SU-DHL-6 (cell line): Measurements from ENCODE around the gene RGS3.

Source experiments
- H2AFZ ChIP-seq: fragments of 200-600 bp; sonication (generic); 2 replicates; pipeline ENCODE4 v1.6.1; 2014; ENCODE audit warnings: low read depth, mild to moderate bottlenecking, moderate library complexity, mixed read lengths, antibody characterized with exemption, low read length; ENCODE audit not compliant: severe bottlenecking
- H3F3A ChIP-seq: fragments of 200-600 bp; shearing (Covaris generic); 2 replicates; pipeline ENCODE4 v1.6.0; 2016; ENCODE audit warnings: antibody characterized with exemption, mild to moderate bottlenecking; ENCODE audit not compliant: insufficient read depth
- H3K27ac ChIP-seq: fragments of 200-600 bp; sonication (generic); 2 replicates; pipeline ENCODE4 v1.5.1; 2016; ENCODE audit warnings: low read depth, mild to moderate bottlenecking, low read length, moderate library complexity, mixed read lengths
- H3K27me3 ChIP-seq: fragments of 200-600 bp; sonication (generic), shearing (Covaris generic); 2 replicates; pipeline ENCODE4 v1.6.0; 2014; ENCODE audit warnings: mild to moderate bottlenecking, low read length
- H3K36me3 ChIP-seq: fragments of 200-600 bp; sonication (generic); 2 replicates; pipeline ENCODE4 v1.6.1; 2014; ENCODE audit warnings: mild to moderate bottlenecking, low read length, mixed read lengths
- H3K4me2 ChIP-seq: fragments of 300-600, 200-600 bp; shearing (Covaris generic), sonication (generic); 2 replicates; pipeline ENCODE4 v1.6.0; 2014; ENCODE audit warnings: low read length, low read depth, mild to moderate bottlenecking; ENCODE audit not compliant: poor library complexity, severe bottlenecking
- H3K4me3 ChIP-seq: fragments of 200-600 bp; sonication (generic); 2 replicates; pipeline ENCODE4 v1.5.1; 2014; ENCODE audit warnings: antibody characterized with exemption, low read length, mild to moderate bottlenecking, mixed read lengths; ENCODE audit not compliant: insufficient read depth, poor library complexity, severe bottlenecking
- H3K79me2 ChIP-seq: fragments of 200-600 bp; sonication (generic); 2 replicates; pipeline ENCODE4 v1.6.1; 2014; ENCODE audit warnings: mild to moderate bottlenecking, low read length, moderate library complexity; ENCODE audit not compliant: insufficient read depth
- H3K9ac ChIP-seq: fragments of 200-600 bp; sonication (generic); 2 replicates; pipeline ENCODE4 v1.7.0; 2014; ENCODE audit warnings: mild to moderate bottlenecking, low read length
- H3K9me2 ChIP-seq: fragments of 200-600 bp; sonication (generic); replicated peaks from 2 replicates; pipeline ENCODE4 v1.6.1; 2014; ENCODE audit warnings: low read length; ENCODE audit not compliant: insufficient read depth
- H3K9me3 ChIP-seq: fragments of 200-600 bp; sonication (generic); 2 replicates; pipeline ENCODE4 v1.6.1; 2014; ENCODE audit warnings: low read length, mixed read lengths; ENCODE audit not compliant: insufficient read depth
- H4K20me1 ChIP-seq: fragments of 200-600 bp; sonication (generic); 2 replicates; pipeline ENCODE4 v1.6.1; 2014; ENCODE audit warnings: low read depth, mild to moderate bottlenecking, antibody characterized with exemption, low read length, moderate library complexity, mixed read lengths
- CTCF ChIP-seq: fragments of 200-600 bp; sonication (generic); IDR thresholded peaks from one replicate; pipeline ENCODE4 v1.5.1; 2017; ENCODE audit warnings: antibody characterized with exemption, mild to moderate bottlenecking, low read length, moderate library complexity; ENCODE audit not compliant: insufficient read depth, poor library complexity, severe bottlenecking
- EZH2phosphoT487 ChIP-seq: fragments of 200-600 bp; sonication (generic), shearing (Covaris generic); conservative IDR thresholded peaks from 2 replicates; pipeline ENCODE4 v1.6.1; 2018; ENCODE audit warnings: mild to moderate bottlenecking, antibody characterized with exemption, low read length, moderate library complexity, mixed read lengths

The RGS3 gene

GRCh38 chr9:113484258-113484730 is 20.8 kb downstream of the RGS3 start:
- H3K27ac ChIP-seq, result no peak overlapping the region
- no peaks in the 10 kb centered on the region for H3K36me3 ChIP-seq
- no peaks in the 10 kb centered on the region for H3F3A ChIP-seq
- H3K4me3 ChIP-seq, result no peak overlapping the region
- H3K9me3 ChIP-seq, result no peaks in the 10 kb centered on the region
- H4K20me1 ChIP-seq, result no peaks in the 10 kb centered on the region
- no peaks in the 10 kb centered on the region for H3K9me2 ChIP-seq
- H3K79me2 ChIP-seq, result no peaks in the 10 kb centered on the region
- no peak overlapping the region for H3K4me2 ChIP-seq
- no peak overlapping the region for H3K9ac ChIP-seq
- no peaks in the 10 kb centered on the region for H3K27me3 ChIP-seq
- H2AFZ ChIP-seq, result no peak overlapping the region
- TF ChIP-seq EZH2phosphoT487 (no peak), CTCF (no peak)

- no peaks in the 10 kb centered on the region for H3F3A ChIP-seq
- no peaks in the 10 kb centered on the region for H4K20me1 ChIP-seq
- H3K27me3 ChIP-seq, result no peaks in the 10 kb centered on the region
- H3K27ac ChIP-seq, result no peak overlapping the region
- no peak overlapping the region for H3K4me3 ChIP-seq
- H3K9me3 ChIP-seq, result no peaks in the 10 kb centered on the region
- no peak overlapping the region for H3K9ac ChIP-seq
- no peaks in the 10 kb centered on the region for H3K36me3 ChIP-seq
- H2AFZ ChIP-seq, result no peak overlapping the region
- no peaks in the 10 kb centered on the region for H3K9me2 ChIP-seq
- no peak for TF ChIP-seq CTCF
- TF ChIP-seq EZH2phosphoT487, result no peak
- no peaks in the 10 kb centered on the region for H3K79me2 ChIP-seq
- H3K4me2 ChIP-seq, result no peak overlapping the region
These were observed 22.2 kb downstream of the RGS3 start for GRCh38 chr9:113485761-113486115.

GRCh38 chr9:113486327-113486726 is 22.8 kb downstream of the RGS3 start:
- Histone ChIP-seq H3K79me2 (no peaks in the 10 kb centered on the region), H3K9me2 (no peaks in the 10 kb centered on the region), H3K27me3 (no peaks in the 10 kb centered on the region), H3K9me3 (no peaks in the 10 kb centered on the region), H3F3A (no peaks in the 10 kb centered on the region), H3K4me2 (no peak overlapping the region), H3K4me3 (no peak overlapping the region), H4K20me1 (no peaks in the 10 kb centered on the region), H3K36me3 (no peaks in the 10 kb centered on the region), H2AFZ (no peak overlapping the region), H3K27ac (no peak overlapping the region), H3K9ac (no peak overlapping the region)
- TF ChIP-seq EZH2phosphoT487 (no peak), CTCF (no peak)
